Measurements from ENCODE around the gene CP. TPM values are rescaled to one million over a fixed set of nuclear protein-coding genes. Genes with fewer than 3 reads are reported as not detected.

Gene CP
- total RNA-seq, 1 experiment from 2014 or later, result 5.8 TPM

GRCh38 chr3:149174901-149175300 is 46.7 kb downstream of the CP start:
- peaks cover 37% of the 10 kb centered on the region for H3K36me3 ChIP-seq (ENCODE audit: control insufficient read depth, insufficient read depth, low read length)
- no peak for DNase-seq (ENCODE audit: low read depth, low spot score)
- H3K4me1 ChIP-seq (ENCODE audit: control insufficient read depth, insufficient read depth, low read length), result peaks cover 19% of the 10 kb centered on the region
- in situ Hi-C loops (cut with HindIII; ENCODE audit: low pct_unique_long_range_greater_than_20kb, low sequenced_read_pairs), result no loop called here
- peak overlapping the region; percentile 36 for H3K27ac ChIP-seq (ENCODE audit: low read length)
- ChIA-PET CTCF (no interaction called here), POLR2A (no interaction called here)
- H3K9me3 ChIP-seq (ENCODE audit: control insufficient read depth, insufficient read depth, low read depth, low read length), result peaks cover 19% of the 10 kb centered on the region
- intact Hi-C loops (cut with micrococcal nuclease; ENCODE audit: unreplicated experiment), result no loop called here
- TF ChIP-seq SIN3A (IDR thresholded peaks at IDR 0.05; ENCODE audit: borderline replicate concordance, insufficient read depth, low read depth, low read length) (no peak), TCF7L2 (IDR thresholded peaks at IDR 0.05; ENCODE audit: low read depth, low read length) (0 out of 2 replicates have a peak, but pooled peaks have one; percentile 9)
- peak; percentile 72; the same call in 1 of the 2 replicates for ATAC-seq
- no TSS peak for BruUV-seq (replicated peaks)
- no peaks in the 10 kb centered on the region for H3K27me3 ChIP-seq (ENCODE audit: control insufficient read depth, insufficient read depth, low read length)
- H3K4me3 ChIP-seq (ENCODE audit: low read depth in 2 of 2, low read length in 2 of 2), result no peak overlapping the region

DNA sequence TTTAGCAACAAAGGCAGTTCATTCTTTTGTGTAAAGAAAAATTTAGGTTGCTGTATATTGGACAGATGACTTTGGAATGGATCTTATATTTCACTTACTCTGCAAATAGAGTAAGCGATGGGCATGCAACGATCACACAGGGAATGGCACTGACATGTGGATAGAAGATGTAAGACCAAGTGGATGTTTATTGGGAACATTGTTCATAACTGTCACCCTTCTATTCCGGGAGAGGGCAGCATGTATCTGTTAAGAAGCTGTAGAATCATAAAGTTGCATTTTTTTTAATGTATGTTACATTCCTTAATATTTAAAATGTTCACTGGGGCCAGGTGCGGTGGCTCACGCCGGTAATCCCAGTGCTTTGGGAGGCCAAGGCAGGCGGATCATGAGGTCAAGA is 51.0 kb downstream of the CP start:
- no peak overlapping the region; the same call in 1 of the 2 replicates for H3K27ac ChIP-seq (ENCODE audit: low read length)
- DNase-seq (ENCODE audit: low read depth, low spot score) (no peak), ATAC-seq (no peak)
- TF ChIP-seq, protein P1, sequence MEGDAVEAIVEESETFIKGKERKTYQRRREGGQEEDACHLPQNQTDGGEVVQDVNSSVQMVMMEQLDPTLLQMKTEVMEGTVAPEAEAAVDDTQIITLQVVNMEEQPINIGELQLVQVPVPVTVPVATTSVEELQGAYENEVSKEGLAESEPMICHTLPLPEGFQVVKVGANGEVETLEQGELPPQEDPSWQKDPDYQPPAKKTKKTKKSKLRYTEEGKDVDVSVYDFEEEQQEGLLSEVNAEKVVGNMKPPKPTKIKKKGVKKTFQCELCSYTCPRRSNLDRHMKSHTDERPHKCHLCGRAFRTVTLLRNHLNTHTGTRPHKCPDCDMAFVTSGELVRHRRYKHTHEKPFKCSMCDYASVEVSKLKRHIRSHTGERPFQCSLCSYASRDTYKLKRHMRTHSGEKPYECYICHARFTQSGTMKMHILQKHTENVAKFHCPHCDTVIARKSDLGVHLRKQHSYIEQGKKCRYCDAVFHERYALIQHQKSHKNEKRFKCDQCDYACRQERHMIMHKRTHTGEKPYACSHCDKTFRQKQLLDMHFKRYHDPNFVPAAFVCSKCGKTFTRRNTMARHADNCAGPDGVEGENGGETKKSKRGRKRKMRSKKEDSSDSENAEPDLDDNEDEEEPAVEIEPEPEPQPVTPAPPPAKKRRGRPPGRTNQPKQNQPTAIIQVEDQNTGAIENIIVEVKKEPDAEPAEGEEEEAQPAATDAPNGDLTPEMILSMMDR (IDR thresholded peaks at IDR 0.05), result no peak
- TF ChIP-seq SIN3A (IDR thresholded peaks at IDR 0.05; ENCODE audit: borderline replicate concordance, insufficient read depth, low read depth, low read length) (no peak), POLR2AphosphoS5 (IDR thresholded peaks at IDR 0.05; ENCODE audit: low read depth, low read length) (no peak), TCF7L2 (IDR thresholded peaks at IDR 0.05; ENCODE audit: low read depth, low read length) (no peak)
- TF ChIP-seq, protein P2, sequence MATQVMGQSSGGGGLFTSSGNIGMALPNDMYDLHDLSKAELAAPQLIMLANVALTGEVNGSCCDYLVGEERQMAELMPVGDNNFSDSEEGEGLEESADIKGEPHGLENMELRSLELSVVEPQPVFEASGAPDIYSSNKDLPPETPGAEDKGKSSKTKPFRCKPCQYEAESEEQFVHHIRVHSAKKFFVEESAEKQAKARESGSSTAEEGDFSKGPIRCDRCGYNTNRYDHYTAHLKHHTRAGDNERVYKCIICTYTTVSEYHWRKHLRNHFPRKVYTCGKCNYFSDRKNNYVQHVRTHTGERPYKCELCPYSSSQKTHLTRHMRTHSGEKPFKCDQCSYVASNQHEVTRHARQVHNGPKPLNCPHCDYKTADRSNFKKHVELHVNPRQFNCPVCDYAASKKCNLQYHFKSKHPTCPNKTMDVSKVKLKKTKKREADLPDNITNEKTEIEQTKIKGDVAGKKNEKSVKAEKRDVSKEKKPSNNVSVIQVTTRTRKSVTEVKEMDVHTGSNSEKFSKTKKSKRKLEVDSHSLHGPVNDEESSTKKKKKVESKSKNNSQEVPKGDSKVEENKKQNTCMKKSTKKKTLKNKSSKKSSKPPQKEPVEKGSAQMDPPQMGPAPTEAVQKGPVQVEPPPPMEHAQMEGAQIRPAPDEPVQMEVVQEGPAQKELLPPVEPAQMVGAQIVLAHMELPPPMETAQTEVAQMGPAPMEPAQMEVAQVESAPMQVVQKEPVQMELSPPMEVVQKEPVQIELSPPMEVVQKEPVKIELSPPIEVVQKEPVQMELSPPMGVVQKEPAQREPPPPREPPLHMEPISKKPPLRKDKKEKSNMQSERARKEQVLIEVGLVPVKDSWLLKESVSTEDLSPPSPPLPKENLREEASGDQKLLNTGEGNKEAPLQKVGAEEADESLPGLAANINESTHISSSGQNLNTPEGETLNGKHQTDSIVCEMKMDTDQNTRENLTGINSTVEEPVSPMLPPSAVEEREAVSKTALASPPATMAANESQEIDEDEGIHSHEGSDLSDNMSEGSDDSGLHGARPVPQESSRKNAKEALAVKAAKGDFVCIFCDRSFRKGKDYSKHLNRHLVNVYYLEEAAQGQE (IDR thresholded peaks at IDR 0.05; ENCODE audit: insufficient read depth in 1 of 2, low read depth in 2 of 2, low read length in 1 of 2), result no peak
- peaks cover 3% of the 10 kb centered on the region; the same call in 1 of the 2 replicates for H3K9me3 ChIP-seq (ENCODE audit: control insufficient read depth, insufficient read depth, low read depth, low read length)
- in situ Hi-C loops (cut with HindIII; ENCODE audit: low pct_unique_long_range_greater_than_20kb, low sequenced_read_pairs), result no loop called here
- H3K36me3 ChIP-seq (ENCODE audit: control insufficient read depth, insufficient read depth, low read length), result peaks cover 68% of the 10 kb centered on the region
- intact Hi-C loops (cut with micrococcal nuclease; ENCODE audit: unreplicated experiment), result no loop called here
- H3K4me1 ChIP-seq (ENCODE audit: control insufficient read depth, insufficient read depth, low read length), result peaks cover 7% of the 10 kb centered on the region; the same call in 1 of the 2 replicates
- no peak overlapping the region for H3K4me3 ChIP-seq (ENCODE audit: low read depth in 2 of 2, low read length in 2 of 2)
- CTCF ChIA-PET, result no interaction called here
- BruUV-seq (replicated peaks), result no TSS peak
- H3K27me3 ChIP-seq (ENCODE audit: control insufficient read depth, insufficient read depth, low read length), result no peaks in the 10 kb centered on the region
- POLR2A ChIA-PET, result interaction anchor here (0.7 kb wide), 1 partner anchor 52 kb away, joined by 5 read pairs; no protein-coding TSS in a partner anchor

- ChIA-PET CTCF (no interaction called here), POLR2A (no interaction called here)
- no TSS peak for BruUV-seq (replicated peaks)
- Histone ChIP-seq H3K4me1 (ENCODE audit: control insufficient read depth, insufficient read depth, low read length) (no peaks in the 10 kb centered on the region), H3K27ac (ENCODE audit: low read length) (peak overlapping the region; percentile 1; the same call in 1 of the 2 replicates), H3K4me3 (ENCODE audit: low read depth in 2 of 2, low read length in 2 of 2) (no peak overlapping the region), H3K27me3 (ENCODE audit: control insufficient read depth, insufficient read depth, low read length) (no peaks in the 10 kb centered on the region), H3K9me3 (ENCODE audit: control insufficient read depth, insufficient read depth, low read depth, low read length) (no peaks in the 10 kb centered on the region), H3K36me3 (ENCODE audit: control insufficient read depth, insufficient read depth, low read length) (peaks cover 78% of the 10 kb centered on the region)
- intact Hi-C loops (cut with micrococcal nuclease; ENCODE audit: unreplicated experiment) (no loop called here), in situ Hi-C loops (cut with HindIII; ENCODE audit: low pct_unique_long_range_greater_than_20kb, low sequenced_read_pairs) (no loop called here)
- TF ChIP-seq POLR2AphosphoS5 (IDR thresholded peaks at IDR 0.05; ENCODE audit: low read depth, low read length), result no peak
- TF ChIP-seq SIN3A (IDR thresholded peaks at IDR 0.05; ENCODE audit: borderline replicate concordance, insufficient read depth, low read depth, low read length), result no peak
- TF ChIP-seq, protein P2 (IDR thresholded peaks at IDR 0.05; ENCODE audit: insufficient read depth in 1 of 2, low read depth in 2 of 2, low read length in 1 of 2), result no peak
- TF ChIP-seq, protein P1 (IDR thresholded peaks at IDR 0.05), result no peak
- no peak for TF ChIP-seq TCF7L2 (IDR thresholded peaks at IDR 0.05; ENCODE audit: low read depth, low read length)
- ATAC-seq (no peak), DNase-seq (ENCODE audit: low read depth, low spot score) (no peak)
Observed at GRCh38 chr3:149167898-149168297, 53.7 kb downstream of the CP start.
